ENCODE results near the gene KCNN1. TPM values are rescaled to one million over a fixed set of nuclear protein-coding genes. Genes with fewer than 3 reads are reported as not detected.

KCNN1 gene
- total RNA-seq, 4 donors from 2014 or later, result 0.12 to 1.0 (median 0.88) TPM; not detected in 1

DNA sequence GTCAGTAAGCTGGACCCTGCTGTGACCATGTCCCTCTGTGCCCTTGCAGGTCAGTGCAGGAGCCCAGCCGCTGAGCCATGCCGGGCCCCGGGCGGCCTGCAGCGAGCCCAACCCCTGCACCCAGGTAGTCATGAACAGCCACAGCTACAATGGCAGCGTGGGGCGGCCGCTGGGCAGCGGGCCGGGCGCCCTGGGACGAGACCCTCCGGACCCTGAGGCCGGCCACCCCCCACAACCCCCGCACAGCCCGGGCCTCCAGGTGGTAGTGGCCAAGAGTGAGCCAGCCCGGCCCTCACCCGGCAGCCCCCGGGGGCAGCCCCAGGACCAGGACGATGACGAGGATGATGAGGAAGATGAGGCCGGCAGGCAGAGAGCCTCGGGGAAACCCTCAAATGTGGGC, 6.9 kb downstream of the KCNN1 start:
- DNase-seq (ENCODE audit: low spot score) (no peak), ATAC-seq (ENCODE audit: low FRiP score) (no peak)
- TF ChIP-seq, protein P1, sequence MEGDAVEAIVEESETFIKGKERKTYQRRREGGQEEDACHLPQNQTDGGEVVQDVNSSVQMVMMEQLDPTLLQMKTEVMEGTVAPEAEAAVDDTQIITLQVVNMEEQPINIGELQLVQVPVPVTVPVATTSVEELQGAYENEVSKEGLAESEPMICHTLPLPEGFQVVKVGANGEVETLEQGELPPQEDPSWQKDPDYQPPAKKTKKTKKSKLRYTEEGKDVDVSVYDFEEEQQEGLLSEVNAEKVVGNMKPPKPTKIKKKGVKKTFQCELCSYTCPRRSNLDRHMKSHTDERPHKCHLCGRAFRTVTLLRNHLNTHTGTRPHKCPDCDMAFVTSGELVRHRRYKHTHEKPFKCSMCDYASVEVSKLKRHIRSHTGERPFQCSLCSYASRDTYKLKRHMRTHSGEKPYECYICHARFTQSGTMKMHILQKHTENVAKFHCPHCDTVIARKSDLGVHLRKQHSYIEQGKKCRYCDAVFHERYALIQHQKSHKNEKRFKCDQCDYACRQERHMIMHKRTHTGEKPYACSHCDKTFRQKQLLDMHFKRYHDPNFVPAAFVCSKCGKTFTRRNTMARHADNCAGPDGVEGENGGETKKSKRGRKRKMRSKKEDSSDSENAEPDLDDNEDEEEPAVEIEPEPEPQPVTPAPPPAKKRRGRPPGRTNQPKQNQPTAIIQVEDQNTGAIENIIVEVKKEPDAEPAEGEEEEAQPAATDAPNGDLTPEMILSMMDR (IDR thresholded peaks at IDR 0.05), result no peak

DNA sequence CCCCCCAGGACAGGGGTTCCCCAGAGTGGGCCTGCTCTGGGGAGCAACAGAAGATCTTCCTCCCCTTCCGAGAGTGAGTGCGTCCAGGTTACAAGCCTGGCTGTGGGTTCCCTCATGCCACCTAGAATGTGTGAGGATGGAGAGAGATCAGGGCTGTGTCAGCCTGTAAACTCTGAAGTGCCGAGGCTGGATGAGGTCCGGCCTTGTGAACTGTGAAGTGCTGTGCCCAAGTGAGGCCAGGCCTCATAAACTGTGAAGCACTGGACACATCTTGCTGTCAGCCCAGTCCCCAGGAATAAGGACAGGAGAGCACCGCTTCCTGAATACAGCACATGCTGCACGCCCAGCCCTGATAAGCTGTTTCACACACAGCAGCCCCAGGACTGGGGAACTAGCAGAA, 7.6 kb downstream of the KCNN1 start:
- ATAC-seq (ENCODE audit: low FRiP score) (no peak), DNase-seq (ENCODE audit: low spot score) (no peak)
- TF ChIP-seq, protein P1 (IDR thresholded peaks at IDR 0.05), result no peak

DNA sequence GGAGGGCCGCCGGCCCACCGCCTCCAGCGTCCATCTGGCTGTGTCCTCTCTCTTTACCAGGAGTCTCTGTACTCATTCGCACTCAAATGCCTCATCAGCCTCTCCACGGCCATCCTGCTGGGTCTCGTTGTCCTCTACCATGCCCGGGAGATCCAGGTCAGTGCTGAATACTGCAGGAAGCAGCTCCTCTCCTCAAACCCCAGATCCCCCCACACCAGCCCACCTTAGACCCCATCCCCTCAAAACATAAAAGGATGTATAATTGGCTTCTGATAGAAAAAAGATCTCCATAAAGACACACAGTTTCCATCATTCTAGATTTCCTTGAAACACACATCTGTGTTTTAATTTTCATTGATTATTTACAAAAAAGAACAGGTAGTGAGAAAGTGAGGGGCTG, 8.1 kb downstream of the KCNN1 start:
- DNase-seq (ENCODE audit: low spot score), result no peak
- TF ChIP-seq, protein P1 (IDR thresholded peaks at IDR 0.05), result no peak
- ATAC-seq (ENCODE audit: low FRiP score), result no peak

DNA sequence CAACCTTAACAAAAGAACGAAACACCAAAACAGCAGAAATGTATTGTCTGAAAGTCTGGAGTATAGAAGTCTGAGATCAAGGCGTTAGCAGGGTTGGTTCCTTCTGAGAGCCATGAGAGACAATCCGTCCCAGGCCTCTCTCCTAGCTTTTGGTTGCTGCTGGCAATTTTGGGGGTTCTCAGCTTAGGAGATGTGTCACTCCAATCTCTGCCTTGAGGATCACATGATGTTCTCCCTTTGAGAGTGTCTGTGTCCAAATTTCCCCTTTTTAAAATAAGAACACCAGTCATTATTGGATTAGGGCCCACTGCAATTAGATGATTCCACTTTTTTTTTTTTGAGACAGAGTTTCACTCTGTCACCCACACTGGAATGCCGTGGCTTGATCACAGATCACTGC, 10.1 kb downstream of the KCNN1 start:
- no peak for DNase-seq (ENCODE audit: low spot score)
- TF ChIP-seq, protein P1 (IDR thresholded peaks at IDR 0.05), result no peak
- no peak for ATAC-seq (ENCODE audit: low FRiP score)

DNA sequence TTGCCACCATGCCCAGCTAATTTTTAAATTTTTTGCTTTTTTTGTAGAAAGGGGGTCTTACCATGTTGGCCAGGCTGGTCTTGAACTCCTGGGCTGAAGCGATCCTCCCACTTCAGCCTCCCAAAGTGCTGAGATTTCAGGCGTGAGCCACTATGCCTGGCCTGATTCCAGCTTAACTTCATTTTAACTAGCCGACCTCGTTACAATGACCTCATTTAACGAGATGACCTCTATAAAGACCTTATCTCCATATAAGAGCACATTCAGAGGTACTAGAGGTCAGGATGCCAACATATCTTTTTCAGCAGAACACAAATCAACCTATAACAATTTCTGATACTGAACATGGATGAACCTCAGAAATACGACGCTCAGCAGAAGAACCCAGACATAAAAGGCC, 10.6 kb downstream of the KCNN1 start:
- ATAC-seq (ENCODE audit: low FRiP score), result no peak
- DNase-seq (ENCODE audit: low spot score), result no peak
- TF ChIP-seq, protein P1 (IDR thresholded peaks at IDR 0.05), result no peak

DNA sequence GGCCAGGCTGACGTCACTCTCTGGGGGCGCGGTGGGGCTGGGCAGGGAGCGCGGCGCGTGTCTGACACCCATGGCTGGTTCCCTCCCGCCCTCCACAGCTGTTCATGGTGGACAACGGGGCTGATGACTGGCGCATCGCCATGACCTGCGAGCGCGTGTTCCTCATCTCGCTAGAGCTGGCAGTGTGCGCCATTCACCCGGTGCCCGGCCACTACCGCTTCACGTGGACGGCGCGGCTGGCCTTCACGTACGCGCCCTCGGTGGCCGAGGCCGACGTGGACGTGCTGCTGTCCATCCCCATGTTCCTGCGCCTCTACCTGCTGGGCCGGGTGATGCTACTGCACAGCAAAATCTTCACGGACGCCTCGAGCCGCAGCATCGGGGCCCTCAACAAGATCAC, 14.7 kb downstream of the KCNN1 start:
- DNase-seq (ENCODE audit: low spot score), result no peak
- TF ChIP-seq, protein P1 (IDR thresholded peaks at IDR 0.05), result no peak
- ATAC-seq (ENCODE audit: low FRiP score), result no peak

DNA sequence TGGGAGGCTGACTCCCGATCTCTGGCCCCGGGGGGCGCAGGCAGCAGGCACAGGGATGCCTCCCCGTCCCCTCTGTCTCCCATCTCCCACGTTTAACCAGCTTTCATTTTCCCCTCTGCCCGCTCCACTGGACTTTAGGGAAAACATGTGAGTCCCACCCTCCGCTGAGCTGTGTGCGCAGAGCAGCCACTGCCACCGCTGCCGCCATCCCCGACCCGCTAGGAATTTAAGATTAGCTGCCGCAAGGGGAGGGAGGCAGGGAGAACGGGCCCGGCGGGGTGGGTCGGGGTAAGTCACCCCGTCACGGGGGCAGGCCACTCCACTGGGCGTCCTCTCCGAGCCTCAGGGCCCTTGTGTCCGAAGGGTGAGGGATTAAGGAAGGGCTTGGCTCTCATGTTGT, 15.5 kb downstream of the KCNN1 start:
- ATAC-seq (ENCODE audit: low FRiP score), result no peak
- TF ChIP-seq, protein P1 (IDR thresholded peaks at IDR 0.05), result no peak

More for the DNA sequence above, 15.5 kb downstream of the KCNN1 start:
- no peak for DNase-seq (ENCODE audit: low spot score)

All from omental fat pad (tissue), 4 donors.